ENCODE measurements around the gene DPYSL4.

The DPYSL4 gene

DNA sequence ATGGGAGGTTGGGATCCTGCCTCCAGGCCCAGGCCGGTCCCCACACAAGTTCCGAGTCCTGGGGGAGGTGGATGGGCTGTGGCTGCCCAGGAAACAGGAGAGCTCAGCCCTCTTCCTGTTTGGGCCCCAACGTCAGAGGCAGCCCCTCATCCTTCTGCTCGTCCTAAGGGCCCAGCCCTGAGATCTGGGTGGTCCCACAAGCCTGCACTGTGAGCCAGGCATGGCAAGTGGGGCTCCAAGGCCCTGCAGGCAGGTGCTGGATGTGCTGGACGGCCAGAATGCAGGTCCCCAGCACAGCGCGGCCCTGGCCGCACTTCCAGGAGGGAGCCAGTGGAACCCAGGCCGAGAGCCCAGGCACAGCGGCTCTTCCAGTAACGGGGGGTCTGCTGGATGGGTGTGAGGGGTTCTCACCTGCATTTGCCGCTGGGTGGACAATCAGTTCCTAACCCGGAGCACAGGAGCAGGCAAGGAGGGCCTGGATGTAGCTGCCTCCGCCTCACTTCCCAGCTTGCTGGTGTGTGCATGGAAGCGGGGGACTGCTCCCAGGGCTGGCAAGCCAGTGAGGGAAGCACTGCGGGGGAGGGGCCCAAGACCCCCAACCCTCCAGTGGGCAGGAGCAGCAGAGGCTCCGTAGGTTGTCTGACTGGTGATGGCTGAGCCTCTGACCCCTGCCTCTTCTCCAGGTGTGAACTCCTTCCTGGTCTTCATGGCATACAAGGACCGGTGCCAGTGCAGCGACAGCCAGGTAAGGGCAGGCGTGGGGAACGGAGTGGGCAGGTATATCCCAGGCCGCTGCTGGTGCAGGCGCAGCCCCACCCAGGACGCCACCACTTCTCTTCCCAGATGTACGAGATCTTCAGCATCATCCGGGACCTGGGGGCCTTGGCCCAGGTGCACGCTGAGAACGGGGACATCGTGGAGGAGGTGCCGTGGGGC lies 9.7 kb downstream of the DPYSL4 start:
- Histone ChIP-seq H3K4me2 (no peak overlapping the region), H3K36me3 (peaks cover 0 to 58% (median 23%) of the 10 kb centered on the region in 11 experiments; a peak in 11 of 22 replicates)

DNA sequence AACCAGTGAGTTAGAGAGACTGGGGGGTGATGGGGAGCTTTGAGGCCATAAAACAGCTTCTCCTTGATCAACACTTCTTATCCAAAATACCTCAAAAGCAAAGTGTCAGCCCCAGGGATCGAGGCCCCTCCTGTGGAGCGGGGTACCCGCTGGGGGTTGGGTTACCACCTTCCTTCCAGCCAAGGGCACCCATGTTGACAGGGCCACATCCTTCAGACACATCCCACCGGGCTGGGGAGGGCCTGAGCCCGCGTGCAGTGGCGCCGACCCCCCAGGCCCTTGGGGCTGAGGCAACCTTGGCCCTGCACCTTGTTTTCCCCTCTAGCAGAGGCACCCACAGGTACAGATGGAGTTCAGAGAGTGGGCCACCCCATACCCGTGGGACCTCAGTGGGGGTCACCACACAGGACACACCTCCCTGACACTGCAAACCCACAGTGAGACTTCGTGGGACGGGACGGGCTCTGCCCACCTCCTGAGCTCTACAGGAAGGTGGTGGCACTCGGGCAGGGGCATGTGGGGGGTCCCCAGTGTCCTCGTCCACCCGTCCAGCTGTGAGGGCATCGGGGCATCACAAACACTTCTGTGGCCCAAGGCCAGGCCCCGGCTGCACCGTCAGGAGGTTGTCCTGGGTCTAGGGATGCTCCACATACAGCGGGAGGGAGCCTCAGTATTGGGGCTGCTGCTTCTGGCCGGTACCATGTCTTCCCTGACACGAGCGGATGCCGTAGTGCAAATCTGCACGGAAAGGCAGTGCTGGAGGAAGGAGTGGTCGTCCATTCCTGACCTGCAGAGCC lies 10.7 kb downstream of the DPYSL4 start:
- H3K27ac ChIP-seq, result no peak overlapping the region
- no peak overlapping the region for H3K4me3 ChIP-seq
- peaks cover 0 to 68% (median 33%) of the 10 kb centered on the region in 11 experiments; a peak in 12 of 22 replicates for H3K36me3 ChIP-seq
- no peak overlapping the region for H3K9ac ChIP-seq
- no peaks in the 10 kb centered on the region for H3K9me3 ChIP-seq (replicated peaks in 1 of 11)
- peaks cover 0 to 68% (median 51%) of the 10 kb centered on the region in 10 experiments; a peak in 16 of 20 replicates for H3K4me1 ChIP-seq
- H4K20me1 ChIP-seq, result peaks cover 0 to 94% (median 43%) of the 10 kb centered on the region in 11 experiments; a peak in 18 of 22 replicates
- peak overlapping the region in 2 of 11 experiments; percentile 18 to 72; a peak in 3 of 22 replicates for H3K4me2 ChIP-seq
- H3K27me3 ChIP-seq, result peaks cover 0 to 9% (median 0%) of the 10 kb centered on the region in 11 experiments; a peak in 5 of 22 replicates
- no peak for TF ChIP-seq Cebpa-rat (IDR thresholded peaks at IDR 0.05)

More for the DNA sequence above, 9.7 kb downstream of the DPYSL4 start:
- Histone ChIP-seq H3K4me3 (no peak overlapping the region), H3K27me3 (peaks cover 0 to 15% (median 0%) of the 10 kb centered on the region in 11 experiments; a peak in 5 of 22 replicates), H3K9ac (no peak overlapping the region), H3K4me1 (peaks cover 0 to 77% (median 59%) of the 10 kb centered on the region in 10 experiments; a peak in 16 of 20 replicates), H4K20me1 (peaks cover 0 to 93% (median 51%) of the 10 kb centered on the region in 11 experiments; a peak in 18 of 22 replicates), H3K9me3 (replicated peaks in 1 of 11) (no peaks in the 10 kb centered on the region), H3K27ac (no peak overlapping the region)
- TF ChIP-seq Cebpa-rat (IDR thresholded peaks at IDR 0.05), result no peak

DNA sequence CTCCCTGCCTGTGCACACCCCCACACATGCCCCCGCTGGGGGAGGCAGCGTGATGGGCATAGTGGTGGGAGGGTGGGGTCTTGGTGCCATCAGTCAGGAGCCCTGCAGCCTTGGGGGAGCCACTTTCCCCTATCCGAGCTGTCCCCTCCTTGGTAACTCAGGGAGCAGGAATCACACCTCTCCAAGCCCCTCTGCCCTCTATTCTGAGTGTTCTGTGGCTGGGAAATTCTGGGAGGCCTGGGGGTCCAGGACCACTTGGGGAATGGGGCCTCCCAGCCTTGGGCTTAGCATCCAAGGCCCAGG lies 11.3 kb downstream of the DPYSL4 start:
- Histone ChIP-seq H3K27me3 (peaks cover 0 to 4% (median 0%) of the 10 kb centered on the region in 11 experiments; a peak in 1 of 22 replicates), H3K4me3 (no peak overlapping the region), H3K9ac (no peak overlapping the region; a peak in 1 of 22 replicates), H4K20me1 (peaks cover 0 to 94% (median 38%) of the 10 kb centered on the region in 11 experiments; a peak in 18 of 22 replicates), H3K36me3 (peaks cover 0 to 69% (median 36%) of the 10 kb centered on the region in 11 experiments; a peak in 12 of 22 replicates), H3K9me3 (replicated peaks in 1 of 11) (no peaks in the 10 kb centered on the region), H3K27ac (no peak overlapping the region), H3K4me1 (peaks cover 0 to 65% (median 45%) of the 10 kb centered on the region in 10 experiments; a peak in 15 of 20 replicates), H3K4me2 (peak overlapping the region in 4 of 11 experiments; percentile 60 to 73 (median 69); a peak in 4 of 22 replicates)
- no peak for TF ChIP-seq Cebpa-rat (IDR thresholded peaks at IDR 0.05)

DNA sequence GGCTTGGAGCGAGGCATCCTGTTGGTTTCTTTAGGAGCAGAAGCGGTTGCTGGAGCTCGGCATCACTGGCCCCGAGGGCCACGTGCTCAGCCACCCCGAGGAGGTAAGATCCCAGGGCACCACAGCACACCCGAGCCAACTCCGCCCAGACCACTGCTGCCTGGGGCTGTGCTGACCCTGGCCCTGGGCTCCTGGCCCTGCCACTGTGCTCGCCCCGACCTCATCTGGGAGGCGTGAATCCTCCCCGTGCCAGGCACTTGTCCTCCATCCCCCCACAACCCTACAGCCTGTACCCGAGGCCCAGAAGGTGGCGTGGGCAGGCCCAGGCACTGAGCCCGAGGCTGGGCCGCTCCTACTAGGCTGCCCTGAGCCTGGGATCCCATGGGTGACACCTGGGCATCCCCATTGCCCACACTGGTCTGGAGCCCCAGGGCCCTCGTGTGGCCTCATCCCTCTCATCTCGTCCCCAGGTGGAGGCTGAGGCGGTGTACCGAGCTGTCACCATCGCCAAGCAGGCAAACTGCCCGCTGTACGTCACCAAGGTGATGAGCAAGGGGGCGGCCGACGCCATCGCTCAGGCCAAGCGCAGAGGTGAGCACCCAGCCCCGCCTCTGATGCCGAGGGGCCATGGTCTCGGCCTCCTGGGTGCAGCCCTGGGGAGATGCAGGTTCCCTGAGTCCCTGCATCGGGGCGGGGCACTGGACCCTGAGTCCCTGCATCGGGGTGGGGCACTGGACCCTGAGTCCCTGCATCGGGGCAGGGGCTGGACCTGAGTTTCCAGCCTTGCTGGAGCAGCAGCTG lies 11.8 kb downstream of the DPYSL4 start:
- TF ChIP-seq Cebpa-rat (IDR thresholded peaks at IDR 0.05), result no peak
- peaks cover 0 to 94% (median 32%) of the 10 kb centered on the region in 11 experiments; a peak in 18 of 22 replicates for H4K20me1 ChIP-seq
- H3K27me3 ChIP-seq, result no peaks in the 10 kb centered on the region
- peaks cover 0 to 65% (median 40%) of the 10 kb centered on the region in 10 experiments; a peak in 15 of 20 replicates for H3K4me1 ChIP-seq
- no peak overlapping the region for H3K4me3 ChIP-seq
- no peaks in the 10 kb centered on the region for H3K9me3 ChIP-seq (replicated peaks in 1 of 11)
- H3K36me3 ChIP-seq, result peaks cover 0 to 74% (median 36%) of the 10 kb centered on the region in 11 experiments; a peak in 12 of 22 replicates
- no peak overlapping the region for H3K27ac ChIP-seq
- peak overlapping the region in 1 of 11 experiments; percentile 9; a peak in 2 of 22 replicates for H3K9ac ChIP-seq
- peak overlapping the region in 7 of 11 experiments; percentile 27 to 73 (median 60); a peak in 12 of 22 replicates for H3K4me2 ChIP-seq

GRCh38 chr10:132199268-132199853 lies 12.6 kb downstream of the DPYSL4 start:
- Histone ChIP-seq H3K9me3 (replicated peaks in 1 of 11) (no peaks in the 10 kb centered on the region), H3K27me3 (no peaks in the 10 kb centered on the region), H3K36me3 (peaks cover 0 to 74% (median 36%) of the 10 kb centered on the region in 11 experiments; a peak in 12 of 22 replicates), H3K9ac (peak overlapping the region in 1 of 11 experiments; percentile 9; a peak in 1 of 22 replicates), H3K4me3 (no peak overlapping the region), H3K4me2 (peak overlapping the region in 8 of 11 experiments; percentile 27 to 73 (median 58); a peak in 15 of 22 replicates), H4K20me1 (peaks cover 0 to 94% (median 32%) of the 10 kb centered on the region in 11 experiments; a peak in 15 of 22 replicates), H3K27ac (no peak overlapping the region), H3K4me1 (peaks cover 0 to 65% (median 39%) of the 10 kb centered on the region in 10 experiments; a peak in 15 of 20 replicates)
- no peak for TF ChIP-seq Cebpa-rat (IDR thresholded peaks at IDR 0.05)

DNA sequence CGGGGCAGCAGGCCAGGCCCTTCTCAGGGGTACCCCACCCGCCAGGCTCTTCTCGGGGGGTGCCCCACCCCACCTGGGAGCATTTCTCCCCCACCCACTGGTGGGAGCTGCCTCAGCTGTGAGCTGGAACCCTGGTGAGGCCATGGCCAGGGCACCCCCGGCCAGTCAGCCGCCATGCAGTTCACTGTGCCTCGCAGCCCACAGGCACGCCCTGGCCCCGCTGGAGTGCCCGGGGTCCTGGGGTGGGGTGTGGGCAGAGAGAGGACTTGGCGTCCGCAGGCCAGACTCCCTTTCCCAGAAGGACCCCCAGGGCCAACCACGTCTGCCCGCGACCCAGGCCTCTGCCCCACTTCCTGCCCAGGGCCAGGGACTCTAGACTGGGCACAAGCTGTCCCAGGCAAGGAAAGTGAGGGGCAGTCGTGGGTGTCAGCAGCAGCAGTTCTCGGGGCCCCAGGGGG lies 13.1 kb downstream of the DPYSL4 start:
- peaks cover 0 to 94% (median 31%) of the 10 kb centered on the region in 11 experiments; a peak in 14 of 22 replicates for H4K20me1 ChIP-seq
- no peaks in the 10 kb centered on the region for H3K9me3 ChIP-seq (replicated peaks in 1 of 11)
- TF ChIP-seq Cebpa-rat (IDR thresholded peaks at IDR 0.05), result no peak
- H3K27me3 ChIP-seq, result no peaks in the 10 kb centered on the region
- no peak overlapping the region for H3K9ac ChIP-seq
- no peak overlapping the region for H3K4me3 ChIP-seq
- H3K4me2 ChIP-seq, result peak overlapping the region in 8 of 11 experiments; percentile 10 to 73 (median 53); a peak in 14 of 22 replicates
- H3K27ac ChIP-seq, result no peak overlapping the region
- peaks cover 0 to 75% (median 36%) of the 10 kb centered on the region in 11 experiments; a peak in 12 of 22 replicates for H3K36me3 ChIP-seq
- H3K4me1 ChIP-seq, result peaks cover 0 to 66% (median 45%) of the 10 kb centered on the region in 10 experiments; a peak in 16 of 20 replicates

DNA sequence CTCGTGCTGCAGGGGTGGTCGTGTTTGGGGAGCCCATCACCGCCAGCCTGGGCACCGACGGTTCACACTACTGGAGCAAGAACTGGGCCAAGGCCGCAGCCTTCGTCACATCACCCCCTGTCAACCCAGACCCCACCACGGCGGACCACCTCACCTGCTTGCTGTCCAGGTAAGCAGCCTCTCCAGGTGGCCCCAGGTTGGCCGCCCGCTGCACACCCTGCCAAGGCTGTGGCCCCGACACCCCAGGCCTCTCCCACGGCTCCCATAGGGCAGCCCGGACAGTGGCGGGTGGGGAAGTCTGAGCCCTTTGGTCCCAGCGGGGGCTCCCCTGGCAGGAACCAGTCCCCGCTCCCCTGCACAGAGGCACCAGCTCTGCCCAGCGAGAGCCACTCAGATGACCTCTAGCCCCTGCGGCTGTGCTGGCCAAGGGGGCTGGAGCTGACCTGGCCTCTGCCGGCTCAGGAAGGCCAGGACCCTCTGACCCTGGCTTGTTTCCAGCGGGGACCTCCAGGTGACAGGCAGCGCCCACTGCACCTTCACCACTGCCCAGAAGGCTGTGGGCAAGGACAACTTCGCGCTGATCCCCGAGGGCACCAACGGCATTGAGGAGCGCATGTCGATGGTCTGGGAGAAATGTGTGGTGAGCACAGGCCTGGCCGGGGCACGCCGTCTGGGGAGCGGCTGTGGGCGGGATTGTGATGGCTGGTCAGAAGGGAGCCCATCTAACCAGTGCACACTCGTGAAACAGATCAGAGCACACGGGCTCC lies 13.8 kb downstream of the DPYSL4 start:
- peaks cover 0 to 72% (median 51%) of the 10 kb centered on the region in 10 experiments; a peak in 18 of 20 replicates for H3K4me1 ChIP-seq
- H3K4me3 ChIP-seq, result no peak overlapping the region
- H3K4me2 ChIP-seq, result peak overlapping the region in 8 of 11 experiments; percentile 10 to 73 (median 53); a peak in 12 of 22 replicates
- H3K27ac ChIP-seq, result no peak overlapping the region
- H3K36me3 ChIP-seq, result peaks cover 0 to 78% (median 36%) of the 10 kb centered on the region in 11 experiments; a peak in 12 of 22 replicates
- H3K9ac ChIP-seq, result no peak overlapping the region
- peaks cover 0 to 94% (median 29%) of the 10 kb centered on the region in 11 experiments; a peak in 14 of 22 replicates for H4K20me1 ChIP-seq
- no peaks in the 10 kb centered on the region for H3K27me3 ChIP-seq
- no peaks in the 10 kb centered on the region for H3K9me3 ChIP-seq (replicated peaks in 1 of 11)
- no peak for TF ChIP-seq Cebpa-rat (IDR thresholded peaks at IDR 0.05)

Data from BLaER1 treated with 17β-estradiol and CSF1 and Interleukin-3, amounts not matched to agents 10 nM and 100 nM (cell line).